Activated CD4-positive, alpha-beta T cell treated with anti-CD3 and anti-CD28 coated beads for 1 hour (primary cell): ENCODE data around the gene ZNF75A.

Experiments used
- DNase-seq: peaks from one replicate; pipeline ENCODE4 v3.0.0-alpha.2; 2020

ZNF75A gene

DNA sequence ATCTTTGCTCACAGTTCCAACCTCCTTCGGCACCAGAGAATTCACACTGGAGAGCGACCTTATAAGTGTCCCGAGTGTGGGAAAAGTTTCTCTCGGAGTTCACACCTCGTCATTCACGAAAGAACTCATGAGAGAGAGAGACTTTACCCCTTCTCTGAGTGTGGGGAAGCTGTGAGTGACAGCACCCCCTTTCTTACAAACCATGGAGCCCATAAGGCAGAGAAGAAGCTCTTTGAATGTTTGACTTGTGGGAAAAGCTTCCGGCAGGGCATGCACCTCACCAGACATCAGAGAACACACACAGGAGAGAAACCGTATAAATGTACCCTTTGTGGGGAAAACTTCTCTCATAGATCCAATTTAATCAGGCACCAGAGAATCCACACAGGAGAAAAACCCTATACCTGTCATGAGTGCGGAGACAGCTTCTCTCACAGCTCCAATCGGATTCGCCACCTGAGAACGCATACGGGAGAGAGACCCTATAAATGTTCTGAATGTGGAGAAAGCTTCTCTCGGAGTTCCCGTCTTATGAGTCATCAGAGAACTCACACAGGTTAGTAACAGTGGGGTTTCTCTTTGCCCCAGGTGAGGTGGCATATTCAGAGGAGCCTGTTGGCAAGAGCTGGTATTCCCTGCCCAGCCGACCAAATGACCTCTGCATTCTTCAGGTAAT lies 15.2 kb upstream of the ZNF75A start:
- DNase-seq: no peak

DNA sequence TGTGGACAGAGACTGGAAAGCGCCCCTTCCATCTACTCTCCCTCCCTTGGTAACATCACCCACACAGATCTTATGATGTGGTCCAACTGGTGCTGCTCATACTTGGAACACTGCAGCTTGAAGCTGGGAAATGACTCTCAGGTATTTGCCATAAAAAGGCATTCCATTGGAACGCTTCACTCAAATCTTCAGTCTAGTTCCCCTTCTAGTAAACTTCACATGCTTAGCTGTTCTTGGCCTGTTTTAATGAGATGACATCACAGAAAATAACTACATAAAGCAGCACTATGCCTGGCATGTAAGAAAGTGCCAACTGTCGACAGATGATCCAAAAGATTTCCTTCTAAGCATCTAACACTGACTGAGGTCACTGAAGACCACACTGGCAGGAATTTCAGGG lies 12.7 kb upstream of the ZNF75A start:
- no peak for DNase-seq

- DNase-seq: no peak
These were observed 10.1 kb upstream of the ZNF75A start for GRCh38 chr16:3295209-3295608.

DNA sequence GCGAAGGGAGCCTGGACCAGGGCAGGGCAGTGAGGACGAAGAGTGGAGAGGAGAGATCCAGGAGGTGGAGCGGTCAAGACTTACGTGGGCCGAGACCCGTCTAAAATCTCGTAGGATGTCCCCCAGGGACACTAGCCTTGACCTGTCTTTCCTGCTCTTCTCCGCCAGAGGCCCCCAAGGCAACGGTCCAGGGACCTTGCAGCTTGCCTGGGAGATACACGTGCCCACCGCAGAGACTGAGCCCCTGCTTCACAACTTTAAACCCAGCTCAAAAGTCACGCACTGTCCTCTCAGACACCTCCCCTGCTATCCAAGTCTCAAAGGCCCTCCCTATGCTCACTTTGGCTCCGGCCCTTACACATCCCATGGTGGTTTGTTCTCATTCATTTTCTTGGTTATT lies 9.5 kb upstream of the ZNF75A start:
- DNase-seq: no peak

GRCh38 chr16:3304370-3304769 lies 927 bp upstream of the ZNF75A start:
- no peak for DNase-seq

DNA sequence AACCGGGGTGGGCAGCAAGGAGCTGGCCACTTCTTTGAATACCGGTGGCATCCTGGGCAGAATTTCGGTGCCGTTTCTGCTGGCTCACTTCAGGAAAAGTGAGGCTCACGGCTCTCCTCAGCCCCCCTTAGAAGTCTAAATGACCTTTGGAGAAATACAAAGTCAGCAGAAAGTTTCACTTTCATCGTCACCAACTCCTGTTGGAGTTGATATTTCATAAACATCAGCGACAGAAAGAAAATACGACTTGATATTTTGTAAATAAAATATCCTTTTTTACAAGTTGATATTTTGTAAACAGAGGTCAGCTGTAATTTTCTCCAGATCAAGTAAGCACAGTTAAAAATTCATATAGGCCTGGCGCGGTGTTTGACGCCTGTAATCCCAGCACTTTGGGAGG lies 781 bp downstream of the ZNF75A start:
- no peak for DNase-seq

DNA sequence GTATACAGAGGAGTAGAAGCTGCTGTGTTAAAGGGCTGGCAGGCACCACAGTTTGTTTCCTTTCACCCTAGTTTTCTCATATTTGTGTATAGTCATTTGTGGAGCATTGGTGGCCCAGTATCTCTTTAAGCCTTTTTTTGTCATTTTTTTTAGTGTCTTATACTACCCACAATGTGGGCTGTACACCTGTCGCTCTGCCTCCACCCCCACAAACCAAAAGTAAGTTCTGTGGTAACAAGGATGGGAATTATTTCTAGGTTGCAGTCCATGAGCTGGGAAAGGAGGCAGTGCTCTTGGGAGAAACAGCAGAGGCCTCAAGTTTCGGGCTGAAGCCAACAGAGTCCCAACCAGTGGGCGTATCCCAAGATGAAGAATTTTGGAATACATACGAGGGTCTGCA lies 6.2 kb downstream of the ZNF75A start:
- DNase-seq: no peak

DNA sequence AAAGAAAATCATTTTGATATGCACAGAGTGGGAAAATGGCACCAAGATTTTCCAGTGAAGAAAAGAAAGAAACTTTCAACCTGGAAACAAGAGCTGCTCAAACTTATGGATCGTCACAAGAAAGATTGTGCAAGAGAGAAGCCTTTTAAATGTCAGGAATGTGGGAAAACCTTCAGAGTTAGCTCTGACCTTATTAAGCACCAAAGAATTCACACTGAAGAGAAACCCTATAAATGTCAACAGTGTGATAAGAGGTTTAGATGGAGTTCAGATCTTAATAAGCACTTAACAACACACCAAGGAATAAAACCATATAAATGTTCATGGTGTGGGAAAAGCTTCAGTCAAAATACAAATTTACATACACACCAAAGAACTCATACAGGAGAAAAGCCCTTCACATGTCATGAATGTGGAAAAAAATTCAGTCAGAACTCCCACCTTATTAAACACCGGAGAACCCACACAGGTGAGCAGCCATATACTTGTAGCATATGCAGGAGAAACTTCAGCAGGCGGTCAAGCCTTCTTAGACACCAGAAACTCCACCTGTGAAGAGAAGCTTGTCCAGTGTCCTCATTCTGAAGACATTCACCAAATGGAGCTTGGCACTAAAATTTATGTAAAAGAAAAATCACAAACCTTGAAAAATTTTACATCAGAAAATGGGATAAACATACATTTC lies 12.2 kb downstream of the ZNF75A start:
- DNase-seq: no peak

GRCh38 chr16:3321816-3322215 lies 16.5 kb downstream of the ZNF75A start:
- DNase-seq: no peak

DNA sequence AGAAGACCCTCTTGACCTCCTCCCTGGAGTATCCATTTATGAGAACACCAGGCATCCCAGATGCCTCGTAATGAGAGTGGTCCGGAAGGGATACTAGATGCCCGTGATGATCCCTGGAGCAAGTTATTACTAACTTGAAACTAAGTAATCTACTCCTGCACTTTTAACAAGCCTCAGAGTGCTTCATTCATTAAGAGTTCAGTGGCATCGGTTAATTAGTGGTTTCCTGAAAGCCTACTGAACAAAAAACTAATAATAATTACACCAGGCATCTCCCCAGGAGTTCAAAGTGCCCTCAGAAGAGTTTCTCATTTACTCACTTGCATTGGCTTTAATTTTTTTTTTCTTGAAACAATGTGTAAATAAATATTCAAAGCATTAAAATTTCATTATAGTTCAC lies 22.2 kb downstream of the ZNF75A start:
- no peak for DNase-seq

GRCh38 chr16:3328104-3328503 lies 22.8 kb downstream of the ZNF75A start:
- DNase-seq: no peak

DNA sequence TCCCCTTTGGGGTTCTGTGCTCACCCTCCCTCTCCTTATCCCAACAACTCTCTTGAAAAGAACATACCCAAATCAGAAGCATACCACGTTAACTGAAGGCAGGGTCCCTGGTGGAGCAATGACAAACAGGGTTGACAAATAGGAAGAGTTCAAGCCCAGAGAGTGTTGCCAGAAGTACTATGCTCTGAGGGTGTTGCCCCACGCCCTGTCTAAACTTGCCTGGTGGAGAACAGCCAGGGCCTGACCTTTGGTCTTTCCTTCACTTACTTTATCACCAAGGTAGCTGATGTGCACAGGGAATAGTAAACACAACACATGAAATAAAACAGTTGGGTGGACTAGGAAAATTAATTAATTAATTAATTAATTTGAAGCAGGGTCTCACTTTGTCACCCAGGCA lies 23.3 kb downstream of the ZNF75A start:
- no peak for DNase-seq

DNA sequence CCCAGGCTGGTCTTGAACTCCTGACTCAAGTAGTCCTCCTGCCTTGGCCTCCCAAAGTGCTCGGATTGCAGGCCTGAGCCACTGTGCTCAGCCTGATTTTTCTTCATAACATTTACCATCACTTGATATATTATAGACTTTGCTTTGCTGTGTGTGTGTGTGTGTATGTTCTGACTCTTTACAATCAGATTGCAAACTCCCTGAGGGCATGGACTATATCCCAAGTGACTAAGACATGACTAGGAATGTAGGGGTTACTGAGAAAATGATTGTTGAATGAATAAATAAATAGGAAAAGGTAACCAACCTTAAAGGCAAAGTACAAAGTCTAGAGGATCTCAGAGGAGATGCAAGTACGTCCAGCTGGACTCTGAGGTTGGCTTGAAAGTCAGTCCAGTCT lies 40.7 kb downstream of the ZNF75A start:
- DNase-seq: no peak

DNA sequence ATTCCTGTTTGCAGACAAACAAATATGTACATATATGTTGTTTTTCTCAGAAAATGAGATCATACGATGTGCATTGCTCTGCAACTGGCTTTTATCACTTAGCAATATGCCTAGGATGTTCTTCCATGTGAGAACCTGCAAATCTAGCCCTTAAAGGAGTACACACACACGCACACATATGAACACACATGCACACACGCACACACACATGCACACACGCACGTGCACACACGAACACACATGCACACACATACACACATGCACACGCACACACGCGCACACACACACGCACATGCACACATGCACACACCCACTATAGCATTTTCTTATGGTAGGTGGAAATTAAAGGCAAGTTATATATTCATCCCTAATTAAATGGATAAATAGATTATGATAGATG lies 42.3 kb downstream of the ZNF75A start:
- DNase-seq: no peak

DNA sequence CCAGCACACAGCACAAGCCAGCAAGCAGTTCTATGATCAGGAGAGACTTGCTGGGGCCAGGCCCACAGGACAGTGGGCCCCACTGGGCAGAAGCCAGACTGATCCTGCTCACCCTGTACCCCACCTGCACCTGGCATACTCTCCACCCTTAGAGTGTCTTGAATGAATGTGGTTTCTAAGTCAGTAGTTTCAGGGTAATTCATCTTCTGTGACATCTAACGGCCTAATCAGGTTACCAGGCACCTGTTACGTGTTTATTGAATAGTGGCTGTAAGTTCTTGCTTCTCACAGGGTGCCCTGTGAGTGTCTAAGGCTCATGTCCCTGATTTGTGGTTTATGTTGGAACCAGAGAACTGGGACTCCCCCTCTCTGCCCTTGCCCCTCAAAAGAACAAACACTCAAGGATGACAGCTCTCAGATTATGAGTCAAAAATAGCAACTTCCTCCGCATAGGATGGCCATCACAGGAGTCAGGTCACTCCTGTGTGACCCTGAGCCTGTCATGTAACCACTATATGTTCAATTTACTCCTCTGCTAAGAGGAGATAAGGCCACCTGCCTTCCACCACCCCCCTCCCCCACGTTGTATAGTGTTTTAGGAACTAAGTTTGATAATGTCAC lies 43.4 kb downstream of the ZNF75A start:
- DNase-seq: no peak

GRCh38 chr16:3349175-3349574 lies 43.9 kb downstream of the ZNF75A start:
- no peak for DNase-seq

GRCh38 chr16:3355589-3355988 lies 50.3 kb downstream of the ZNF75A start, which contains the start of gene OR2C1:
OR2C1 (plus strand) TSS chr16:3355889; CDS start chr16:3355941, 52 bp downstream.
- no peak for DNase-seq

DNA sequence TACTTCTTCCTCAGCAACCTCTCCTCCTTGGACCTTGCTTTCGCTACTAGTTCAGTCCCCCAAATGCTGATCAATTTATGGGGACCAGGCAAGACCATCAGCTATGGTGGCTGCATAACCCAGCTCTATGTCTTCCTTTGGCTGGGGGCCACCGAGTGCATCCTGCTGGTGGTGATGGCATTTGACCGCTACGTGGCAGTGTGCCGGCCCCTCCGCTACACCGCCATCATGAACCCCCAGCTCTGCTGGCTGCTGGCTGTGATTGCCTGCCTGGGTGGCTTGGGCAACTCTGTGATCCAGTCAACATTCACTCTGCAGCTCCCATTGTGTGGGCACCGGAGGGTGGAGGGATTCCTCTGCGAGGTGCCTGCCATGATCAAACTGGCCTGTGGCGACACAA lies 50.8 kb downstream of the ZNF75A start:
- DNase-seq: no peak

GRCh38 chr16:3358871-3359270 lies 53.6 kb downstream of the ZNF75A start:
- no peak for DNase-seq

GRCh38 chr16:3362931-3363330 lies 57.6 kb downstream of the ZNF75A start:
- no peak for DNase-seq

- no peak for DNase-seq
These were observed 58.5 kb downstream of the ZNF75A start for GRCh38 chr16:3363793-3364192.

DNA sequence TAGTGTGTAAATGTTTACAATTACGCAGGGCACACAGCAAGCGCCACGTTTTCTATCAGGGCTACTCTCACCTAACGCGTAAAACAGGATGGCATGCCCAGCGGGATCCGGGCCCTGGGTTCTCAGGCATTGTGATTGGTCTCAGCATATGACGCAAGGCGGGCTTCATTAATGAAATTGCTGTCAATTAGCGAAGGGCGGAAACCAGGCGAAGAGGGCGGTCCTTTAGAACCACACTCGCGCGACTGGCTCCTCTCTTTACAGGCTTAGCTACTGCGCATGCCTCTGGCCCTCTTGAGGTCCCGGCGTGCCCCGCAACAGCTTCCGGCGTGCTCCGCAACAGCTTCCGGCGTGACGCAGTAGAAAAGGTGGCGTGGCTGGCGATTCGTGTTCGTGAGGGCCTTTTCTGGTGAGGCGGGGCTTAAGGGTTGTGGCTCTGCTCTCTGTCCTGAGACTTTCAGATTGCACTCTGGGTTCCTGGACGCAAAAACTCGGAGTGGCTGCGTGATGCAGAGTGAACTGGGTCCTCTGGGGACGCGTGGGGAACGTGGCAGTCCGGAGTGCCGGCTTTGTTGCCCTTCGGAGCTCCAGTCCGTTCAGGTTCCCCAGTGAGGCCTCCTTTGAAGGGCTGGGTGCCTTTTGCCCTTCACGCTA lies 59.6 kb downstream of the ZNF75A start:
- peak; percentile 81 for DNase-seq
